Right kidney (tissue), 1 donor: ENCODE measurements around the gene STRBP.
"Not testable (repeated sequence)": the region's sequence is repeated elsewhere in the genome, so short reads cannot be mapped to it uniquely, and the experiment has no call there.

Experiments used
- DNase-seq: peaks from one replicate; pipeline ENCODE4 v3.0.0-alpha.2; 2016

STRBP gene

GRCh38 chr9:123249162-123249561 lies 19.2 kb downstream of the STRBP start:
- DNase-seq, result not testable (repeated sequence)

DNA sequence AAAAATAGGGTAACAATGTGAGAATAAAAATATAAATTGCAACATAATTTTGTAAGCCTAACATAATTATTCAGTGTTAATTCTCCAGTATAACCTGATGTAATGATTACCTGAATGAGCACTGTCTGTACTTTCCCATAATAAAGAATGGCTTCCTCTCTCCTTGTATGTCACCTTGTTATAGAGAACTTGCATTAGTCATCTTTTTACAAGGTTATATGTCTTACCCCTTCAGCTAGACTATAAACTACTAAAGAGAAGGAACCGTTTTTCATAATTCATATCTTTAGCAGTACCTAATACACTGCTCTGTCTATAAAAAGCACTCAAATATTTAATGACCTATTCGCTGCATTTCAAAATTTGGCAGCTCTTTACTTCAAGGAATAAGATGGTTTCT lies 19.8 kb downstream of the STRBP start:
- no peak for DNase-seq

DNA sequence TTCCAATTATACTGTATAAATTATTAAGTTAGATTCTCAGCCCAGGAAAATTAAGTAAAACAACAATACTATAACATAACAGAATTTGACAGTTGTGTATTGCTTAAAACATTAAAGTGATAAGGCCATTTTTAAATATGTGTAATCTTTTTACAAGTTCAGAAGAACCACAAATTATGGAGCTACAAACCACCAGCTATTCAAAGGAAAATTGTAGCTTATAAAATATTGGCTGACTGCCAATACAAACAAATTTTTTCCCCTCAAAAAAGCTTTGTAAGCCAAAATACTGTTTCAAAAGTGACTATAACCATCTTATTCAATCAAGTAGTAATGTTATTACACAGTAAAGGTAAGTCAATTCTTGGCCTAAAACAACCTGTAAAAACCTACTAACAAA lies 21.9 kb downstream of the STRBP start:
- DNase-seq, result no peak

- no peak for DNase-seq
Observed at GRCh38 chr9:123239726-123240125, 28.7 kb downstream of the STRBP start.

DNA sequence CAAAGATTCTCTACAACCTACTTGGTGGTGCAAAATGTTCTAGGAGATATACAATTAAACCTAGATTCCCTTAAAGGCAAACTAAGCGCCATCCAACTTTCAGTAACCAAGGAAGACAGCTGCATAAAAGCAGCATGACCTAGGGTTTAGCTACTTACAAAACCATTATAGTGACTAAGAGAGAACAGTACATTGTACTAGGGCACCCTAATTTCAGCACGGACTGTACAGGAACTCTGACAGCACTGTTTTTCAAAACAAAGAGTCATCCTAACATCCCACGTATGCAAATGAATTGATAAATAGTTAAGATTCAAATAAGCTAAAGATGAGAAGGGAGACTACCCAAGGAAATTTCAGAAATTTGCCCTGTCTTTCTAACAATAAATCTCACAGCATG lies 30.0 kb downstream of the STRBP start:
- no peak for DNase-seq

GRCh38 chr9:123237220-123237619 lies 31.2 kb downstream of the STRBP start:
- no peak for DNase-seq

GRCh38 chr9:123235448-123235847 lies 32.9 kb downstream of the STRBP start:
- no peak for DNase-seq

DNA sequence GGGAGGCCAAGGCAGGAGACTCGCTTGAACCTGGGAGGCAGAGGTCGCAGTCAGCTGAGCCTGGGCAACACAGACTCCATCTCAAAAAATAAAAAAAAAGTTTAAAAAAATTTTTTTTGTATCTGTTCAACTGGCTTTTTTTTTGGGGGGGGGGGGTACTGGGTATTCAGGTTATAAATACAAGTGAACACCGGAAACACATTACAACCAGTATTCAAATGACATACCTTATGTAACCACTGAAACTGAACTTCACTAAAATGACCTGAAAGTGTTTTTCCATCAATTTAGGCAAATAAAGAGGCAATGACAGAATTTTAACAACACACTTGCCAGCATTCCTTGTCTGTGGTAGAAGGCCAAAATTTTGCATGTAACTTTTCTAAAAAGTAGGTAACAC lies 33.5 kb downstream of the STRBP start:
- no peak for DNase-seq

DNA sequence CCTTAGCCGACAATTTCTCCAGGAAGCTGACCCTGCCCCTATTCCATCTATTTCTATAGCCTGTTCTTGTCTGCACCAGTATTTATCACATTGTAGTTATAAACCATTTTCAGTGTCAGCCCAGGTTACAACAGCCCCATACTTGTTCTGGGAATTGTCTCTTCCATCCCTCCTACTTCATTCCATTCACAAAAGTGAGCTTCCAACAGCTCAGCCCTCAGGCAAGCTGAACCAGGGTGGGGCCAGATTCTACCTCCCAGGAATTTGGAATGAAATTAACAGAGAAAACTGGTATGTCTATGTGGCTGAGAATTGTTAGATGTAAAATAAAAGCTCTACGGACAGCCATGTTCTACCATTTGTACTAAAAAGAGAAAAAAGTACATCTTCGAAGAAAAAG lies 36.1 kb downstream of the STRBP start:
- DNase-seq, result no peak

DNA sequence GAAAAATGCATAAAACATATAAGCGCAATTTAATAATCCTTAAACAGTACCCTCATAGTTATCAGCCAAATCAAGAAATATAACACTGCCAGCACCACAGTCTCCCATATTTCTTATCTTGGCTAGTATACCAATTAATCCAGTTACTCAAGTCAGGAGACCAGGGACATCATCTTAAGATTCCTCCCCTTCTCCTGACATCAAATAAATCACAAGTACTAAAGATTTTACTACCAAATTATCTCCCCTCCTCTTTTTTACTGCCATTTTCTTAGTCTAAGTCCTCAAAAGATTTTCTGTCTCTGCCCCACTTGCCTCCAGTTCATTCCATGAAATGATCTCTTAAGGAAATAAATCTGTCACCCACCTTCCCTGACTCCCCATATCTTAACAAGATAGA lies 37.0 kb downstream of the STRBP start:
- DNase-seq, result no peak

DNA sequence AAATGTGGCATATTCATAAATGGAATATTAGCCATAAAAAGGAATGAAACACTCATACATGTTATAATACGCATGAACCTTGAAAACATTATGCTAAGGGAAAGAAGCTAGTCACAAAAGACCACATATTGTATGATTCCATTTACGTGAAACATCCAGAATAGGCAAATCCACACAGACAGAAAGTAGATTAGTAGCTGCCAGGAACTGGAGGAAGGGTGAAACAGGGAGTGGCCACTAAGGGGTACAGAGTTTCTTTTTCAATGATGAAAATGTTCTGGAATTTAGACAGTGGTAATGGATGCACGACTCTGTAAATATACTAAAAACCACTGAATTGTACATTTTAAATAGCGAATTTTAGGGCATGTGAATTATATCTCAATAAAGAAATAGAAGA lies 39.4 kb downstream of the STRBP start:
- DNase-seq, result no peak

DNA sequence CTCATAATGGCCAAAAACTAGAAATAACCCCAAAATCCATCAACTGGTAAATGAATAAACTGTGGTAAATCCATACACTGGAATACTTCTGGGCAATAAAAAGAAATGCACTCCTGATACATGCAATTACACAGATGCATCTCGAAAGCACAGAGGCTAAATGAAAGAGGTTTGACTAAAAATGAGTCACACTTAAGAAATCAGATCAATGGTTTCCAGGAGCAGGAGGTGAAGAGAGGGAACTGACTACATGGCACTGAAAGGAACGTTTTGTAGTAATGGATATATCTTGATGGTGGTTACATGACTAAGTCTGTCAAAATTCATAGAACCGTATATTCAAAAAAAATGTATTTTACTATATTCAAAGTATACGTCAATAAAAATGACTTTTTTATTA lies 42.4 kb downstream of the STRBP start:
- DNase-seq, result no peak

GRCh38 chr9:123225374-123225813 lies 43.0 kb downstream of the STRBP start:
- DNase-seq, result no peak

GRCh38 chr9:123220127-123220526 lies 48.3 kb downstream of the STRBP start:
- no peak for DNase-seq

GRCh38 chr9:123218831-123219230 lies 49.6 kb downstream of the STRBP start:
- no peak for DNase-seq

DNA sequence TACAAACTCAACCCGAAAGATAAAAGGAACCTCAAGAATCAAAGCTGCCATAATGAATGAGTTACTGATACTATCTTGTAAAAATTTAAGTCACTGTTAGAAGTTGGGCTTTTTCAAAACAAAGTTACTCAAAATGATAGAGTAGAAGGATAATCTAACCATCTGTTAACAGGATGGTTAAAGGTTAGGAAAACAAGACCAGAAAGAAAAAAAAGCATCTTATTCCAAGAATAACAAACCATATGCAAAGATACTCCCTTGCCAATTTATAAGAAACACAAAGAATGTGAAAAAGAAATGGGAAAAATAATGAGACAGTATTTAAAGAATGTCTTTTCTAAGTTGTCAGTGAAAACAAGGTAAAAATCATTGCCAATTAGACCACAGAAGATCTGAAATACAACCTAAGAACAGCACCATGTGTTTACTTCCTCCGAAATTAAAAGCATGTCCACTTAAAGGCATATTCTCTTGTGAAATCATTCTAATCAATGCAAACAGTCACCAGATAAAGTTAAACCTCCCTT lies 51.2 kb downstream of the STRBP start:
- DNase-seq, result no peak

GRCh38 chr9:123216251-123216797 lies 52.1 kb downstream of the STRBP start:
- no peak for DNase-seq

DNA sequence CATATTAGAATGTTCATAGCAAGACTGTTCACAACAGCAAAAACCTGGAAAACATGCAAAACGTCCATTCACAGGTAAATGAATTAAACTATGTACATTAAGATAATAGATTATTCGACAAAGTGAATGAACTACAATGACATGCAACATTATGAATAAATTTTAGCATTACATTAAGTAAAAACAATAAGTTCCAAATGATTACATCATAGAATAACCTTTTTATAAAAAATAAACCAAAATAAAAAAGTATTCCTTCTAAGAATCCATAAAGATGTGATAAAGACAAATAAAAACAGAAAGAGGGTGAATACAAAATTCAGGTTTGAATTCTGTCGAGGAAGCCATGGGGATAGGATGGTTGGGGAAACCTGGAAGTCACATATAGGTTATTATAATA lies 57.3 kb downstream of the STRBP start:
- no peak for DNase-seq

GRCh38 chr9:123208626-123209174 lies 59.7 kb downstream of the STRBP start:
- no peak for DNase-seq

DNA sequence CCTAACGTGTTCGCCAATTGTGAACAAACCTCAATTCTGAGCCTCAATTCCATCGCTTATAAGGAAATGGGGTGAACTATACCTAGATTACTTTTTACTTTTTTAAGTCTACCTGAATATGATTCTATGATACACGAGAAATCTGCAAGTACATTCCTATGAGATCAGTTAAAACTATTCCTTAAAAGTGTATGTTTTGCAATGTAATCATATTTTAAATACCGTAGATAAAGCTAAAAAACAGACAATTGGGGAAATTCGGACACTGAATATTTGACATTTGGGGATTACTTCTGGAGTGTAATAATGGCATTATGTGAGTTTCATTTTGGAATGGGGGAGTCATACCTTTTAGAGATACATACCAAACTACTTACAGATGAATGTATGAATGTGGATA lies 62.3 kb downstream of the STRBP start:
- DNase-seq, result no peak

DNA sequence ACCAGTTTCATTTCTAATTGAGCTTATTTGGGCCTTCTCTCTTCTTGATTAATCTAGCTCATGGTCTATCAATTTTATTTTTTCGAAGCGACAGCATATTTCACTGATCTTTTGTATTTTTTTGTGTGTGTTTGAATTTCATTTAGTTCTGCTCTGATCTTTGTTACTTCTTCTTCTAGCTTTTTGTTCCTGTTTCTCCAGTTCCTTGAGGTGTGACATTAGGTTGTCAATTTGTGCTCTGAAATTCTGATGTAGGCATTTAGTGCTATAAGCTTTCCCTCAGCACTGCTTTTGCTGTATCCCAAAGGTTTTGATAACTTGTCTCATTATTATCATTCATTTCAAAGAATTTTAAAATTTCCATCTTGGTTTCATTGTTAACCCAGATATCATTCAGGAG lies 67.3 kb downstream of the STRBP start:
- no peak for DNase-seq

- not testable (repeated sequence) for DNase-seq
Observed at GRCh38 chr9:123200469-123200868, 67.9 kb downstream of the STRBP start.

- no peak for DNase-seq
Observed at GRCh38 chr9:123196124-123196523, 72.3 kb downstream of the STRBP start.

GRCh38 chr9:123194023-123194422 lies 74.4 kb downstream of the STRBP start:
- no peak for DNase-seq

DNA sequence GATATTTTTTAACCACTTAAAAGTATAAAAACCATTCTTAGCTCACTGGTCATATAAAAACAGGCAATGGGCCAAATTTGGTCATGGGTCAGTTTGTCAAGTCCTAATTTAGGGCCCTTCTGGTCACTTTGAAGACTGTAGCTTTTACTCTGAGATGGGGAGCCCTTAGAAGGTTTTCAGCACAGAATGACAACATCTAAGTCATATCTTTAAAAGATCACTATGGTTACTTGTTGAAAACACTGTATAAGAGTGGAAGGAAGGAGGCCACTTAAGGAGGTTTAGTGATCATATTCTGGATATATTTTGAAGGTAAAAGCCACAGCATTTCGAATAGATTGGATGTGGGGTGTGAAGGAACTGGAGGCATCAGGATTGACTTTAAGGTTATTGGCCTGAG lies 76.7 kb downstream of the STRBP start:
- DNase-seq, result no peak
